C4-2B (cell line): ENCODE data around the gene GGT5.

Experiments used
- CTCF ChIP-seq: fragments of 450-650 bp; conservative IDR thresholded peaks from 2 replicates; pipeline ENCODE4 v1.5.1; 2017; ENCODE audit warnings: mild to moderate bottlenecking
- ZFX ChIP-seq: fragments of 450-650 bp; IDR thresholded peaks from 2 replicates; pipeline ENCODE4 v1.6.1; 2017

- TF ChIP-seq CTCF (no peak), ZFX (no peak)
Measured at GRCh38 chr22:24290459-24290858, 45.6 kb upstream of the GGT5 start.
